NCI-H1417 treated with DMSO at 0.1 percent for 48 hours (cell line): ENCODE measurements around the gene AASDHPPT.

Experiments
- DNase-seq: peaks from one replicate; lab custom pipeline; 2025; lab: John Stamatoyannopoulos, UW

AASDHPPT gene

GRCh38 chr11:106086850-106087249 is 9.4 kb downstream of the AASDHPPT start:
- no peak for DNase-seq

GRCh38 chr11:106087815-106088435 is 10.5 kb downstream of the AASDHPPT start:
- no peak for DNase-seq

- no peak for DNase-seq
These were observed 11.4 kb downstream of the AASDHPPT start for GRCh38 chr11:106088896-106089295.

GRCh38 chr11:106091480-106092123 is 14.1 kb downstream of the AASDHPPT start:
- DNase-seq, result no peak

- no peak for DNase-seq
These were observed 15.0 kb downstream of the AASDHPPT start for GRCh38 chr11:106092446-106092845.

GRCh38 chr11:106098893-106099553 is 21.6 kb downstream of the AASDHPPT start:
- no peak for DNase-seq

GRCh38 chr11:106101370-106101769 is 23.9 kb downstream of the AASDHPPT start:
- no peak for DNase-seq

GRCh38 chr11:106101819-106102218 is 24.4 kb downstream of the AASDHPPT start:
- no peak for DNase-seq

- no peak for DNase-seq
These were observed 28.5 kb downstream of the AASDHPPT start for GRCh38 chr11:106105986-106106385.

- no peak for DNase-seq
These were observed 44.3 kb downstream of the AASDHPPT start for GRCh38 chr11:106121570-106122320.

GRCh38 chr11:106127604-106128003 is 50.1 kb downstream of the AASDHPPT start:
- no peak for DNase-seq

GRCh38 chr11:106128740-106129139 is 51.3 kb downstream of the AASDHPPT start:
- no peak for DNase-seq

- DNase-seq, result no peak
These were observed 54.5 kb downstream of the AASDHPPT start for GRCh38 chr11:106131998-106132397.

GRCh38 chr11:106132582-106133354 is 55.3 kb downstream of the AASDHPPT start:
- no peak for DNase-seq

- DNase-seq, result no peak
These were observed 56.1 kb downstream of the AASDHPPT start for GRCh38 chr11:106133529-106133928.

- no peak for DNase-seq
These were observed 59.6 kb downstream of the AASDHPPT start for GRCh38 chr11:106137061-106137460.

- no peak for DNase-seq
These were observed 60.3 kb downstream of the AASDHPPT start for GRCh38 chr11:106137758-106138157.
